Endodermal cell (in vitro differentiated cells): ENCODE results near the gene MAP4K2. TPM values are rescaled to one million over a fixed set of nuclear protein-coding genes. Genes with fewer than 3 reads are reported as not detected.
A peak's percentile ranks its signal among the peaks of the same experiment; 100 is the strongest.

Experiments used
- DNase-seq: peaks from one replicate; pipeline ENCODE4 v3.0.0-alpha.2; 2017
- H3K27ac ChIP-seq: 2 replicates; pipeline ENCODE4 v1.5.1; 2013; ENCODE audit warnings: mild to moderate bottlenecking, low read depth, low read length, moderate library complexity
- H3K27me3 ChIP-seq: 2 replicates; pipeline ENCODE4 v1.6.1; 2013; ENCODE audit warnings: mild to moderate bottlenecking, low read length, moderate library complexity; ENCODE audit not compliant: insufficient read depth, control insufficient read depth, poor library complexity, severe bottlenecking
- H3K36me3 ChIP-seq: 2 replicates; pipeline ENCODE4 v1.7.0; 2013; ENCODE audit warnings: mild to moderate bottlenecking, low read length, moderate library complexity; ENCODE audit not compliant: control insufficient read depth, insufficient read depth
- H3K4me1 ChIP-seq: one replicate; pipeline ENCODE4 v1.7.0; 2013; ENCODE audit warnings: low read length; ENCODE audit not compliant: control insufficient read depth, insufficient read depth
- H3K4me3 ChIP-seq: 2 replicates; pipeline ENCODE4 v1.5.1; 2013; ENCODE audit warnings: mild to moderate bottlenecking, low read length, moderate library complexity
- H3K9ac ChIP-seq: 2 replicates; pipeline ENCODE4 v1.6.1; 2013; ENCODE audit warnings: mild to moderate bottlenecking, low read length, moderate library complexity; ENCODE audit not compliant: poor library complexity, severe bottlenecking; ENCODE audit errors: extremely low read depth
- H3K9me3 ChIP-seq: 2 replicates; pipeline ENCODE4 v1.6.1; 2013; ENCODE audit warnings: mild to moderate bottlenecking, low read length, moderate library complexity; ENCODE audit not compliant: control insufficient read depth
- H3K27ac Mint-ChIP-seq: 2 replicates; pipeline ENCODE4 v1.8.0; 2020; ENCODE audit warnings: mixed read lengths
- H3K27me3 Mint-ChIP-seq: 2 replicates; pipeline ENCODE4 v1.8.0; 2021; ENCODE audit warnings: mild to moderate bottlenecking, mixed read lengths; ENCODE audit not compliant: insufficient read depth
- H3K36me3 Mint-ChIP-seq: 2 replicates; pipeline ENCODE4 v1.8.0; 2020; ENCODE audit warnings: low read depth, mixed read lengths
- H3K4me1 Mint-ChIP-seq: 2 replicates; pipeline ENCODE4 v1.8.0; 2020; ENCODE audit warnings: mixed read lengths
- H3K4me3 Mint-ChIP-seq: 2 replicates; pipeline ENCODE4 v1.8.0; 2020; ENCODE audit warnings: mild to moderate bottlenecking, moderate library complexity, mixed read lengths
- H3K9me3 Mint-ChIP-seq: 2 replicates; pipeline ENCODE4 v1.8.0; 2020; ENCODE audit warnings: mild to moderate bottlenecking, mixed read lengths
- CTCF ChIP-seq: fragments of 200-600 bp; sonication (generic); conservative IDR thresholded peaks from 2 replicates; pipeline ENCODE4 v1.5.0; 2021; ENCODE audit warnings: antibody characterized with exemption, mild to moderate bottlenecking
- WGBS, 2 experiments: methylation state at CpG; one replicate each; pipeline versions ENCODE4 v1.1.5 to v1.1.7; 2013; ENCODE audit warnings: missing lambda C conversion rate in 2 of 2, mixed read lengths in 1 of 2; ENCODE audit not compliant: insufficient coverage in 1 of 2, insufficient read length in 1 of 2; 5-methylcytosine and 5-hydroxymethylcytosine counted together
- total RNA-seq, 2 donors: library from RNA; stranded (reverse); fragmentation: NEBNext Ultra II Directional in 1 of 2; extraction: Animal tissue kit (Norgen Biotek cat#: 25700) in 1 of 2; gene quantifications; 2 replicates in 1 of 2; 3 replicates in 1 of 2; pipeline ENCODE4 v1.2.1, GENCODE V29; 2021

Gene MAP4K2
- total RNA-seq, 2 donors from 2014 or later, result 24.7 to 32.4 TPM

- Mint-ChIP-seq H3K4me3 (no peak overlapping the region), H3K27ac (peak overlapping the region; percentile 77), H3K27me3 (no peaks in the 10 kb centered on the region), H3K4me1 (peaks cover 43% of the 10 kb centered on the region), H3K36me3 (peaks cover 33% of the 10 kb centered on the region), H3K9me3 (no peaks in the 10 kb centered on the region)
- Histone ChIP-seq H3K4me1 (peaks cover 16% of the 10 kb centered on the region), H3K4me3 (no peak overlapping the region), H3K27me3 (no peaks in the 10 kb centered on the region), H3K27ac (peak overlapping the region; percentile 19), H3K9me3 (no peaks in the 10 kb centered on the region), H3K36me3 (peaks cover 35% of the 10 kb centered on the region), H3K9ac (no peak overlapping the region)
- 74 to 83% methylated on average over 3 to 7 of the region's 7 CpGs for WGBS, 2 experiments
- no peak for TF ChIP-seq CTCF
- DNase-seq, result peak; percentile 47
These were observed 42.1 kb downstream of the MAP4K2 start for GRCh38 chr11:64760759-64761420.

- DNase-seq, result peak; percentile 92
- H3K4me3 ChIP-seq, result no peak within 1 kb of the TSS
- H3K4me1 Mint-ChIP-seq, result peaks cover 39% of the 10 kb centered on the region
These were observed 43.0 kb downstream of the MAP4K2 start, which contains the start of gene PYGM for GRCh38 chr11:64759722-64760719. TSS of gene PYGM (minus strand) at chr11:64759974. CDS start at chr11:64759898, 76 bp downstream.

More at GRCh38 chr11:64759722-64760719, 43.0 kb downstream of the MAP4K2 start, which contains the start of gene PYGM:
- Histone ChIP-seq H3K4me1 (peaks cover 16% of the 10 kb centered on the region), H3K9ac (no peak within 1 kb of the TSS), H3K36me3 (peaks cover 29% of the 10 kb centered on the region), H3K9me3 (no peaks in the 10 kb centered on the region), H3K27me3 (no peaks in the 10 kb centered on the region), H3K27ac (peak within 1 kb of the TSS; percentile 30)
- H3K36me3 Mint-ChIP-seq, result peaks cover 26% of the 10 kb centered on the region
- peak within 1 kb of the TSS; percentile 84 for H3K27ac Mint-ChIP-seq
- no peak within 1 kb of the TSS for H3K4me3 Mint-ChIP-seq
- WGBS, 2 experiments, result 60 to 62% methylated on average over 10 to 24 of the region's 24 CpGs
- H3K27me3 Mint-ChIP-seq, result no peaks in the 10 kb centered on the region
- no peak for TF ChIP-seq CTCF
- no peaks in the 10 kb centered on the region for H3K9me3 Mint-ChIP-seq
